SU-DHL-6 (cell line): ENCODE results near the gene MYL4.

Experiments
- EZH2phosphoT487 ChIP-seq: fragments of 200-600 bp; sonication (generic), shearing (Covaris generic); conservative IDR thresholded peaks from 2 replicates; pipeline ENCODE4 v1.6.1; 2018; ENCODE audit warnings: mild to moderate bottlenecking, antibody characterized with exemption, low read length, moderate library complexity, mixed read lengths
- TF ChIP-seq, protein P1 (sequence below): fragments of 200-600 bp; sonication (generic); IDR thresholded peaks from one replicate; pipeline ENCODE4 v1.5.1; 2017; ENCODE audit warnings: antibody characterized with exemption, mild to moderate bottlenecking, low read length, moderate library complexity; ENCODE audit not compliant: insufficient read depth, poor library complexity, severe bottlenecking

DNA sequence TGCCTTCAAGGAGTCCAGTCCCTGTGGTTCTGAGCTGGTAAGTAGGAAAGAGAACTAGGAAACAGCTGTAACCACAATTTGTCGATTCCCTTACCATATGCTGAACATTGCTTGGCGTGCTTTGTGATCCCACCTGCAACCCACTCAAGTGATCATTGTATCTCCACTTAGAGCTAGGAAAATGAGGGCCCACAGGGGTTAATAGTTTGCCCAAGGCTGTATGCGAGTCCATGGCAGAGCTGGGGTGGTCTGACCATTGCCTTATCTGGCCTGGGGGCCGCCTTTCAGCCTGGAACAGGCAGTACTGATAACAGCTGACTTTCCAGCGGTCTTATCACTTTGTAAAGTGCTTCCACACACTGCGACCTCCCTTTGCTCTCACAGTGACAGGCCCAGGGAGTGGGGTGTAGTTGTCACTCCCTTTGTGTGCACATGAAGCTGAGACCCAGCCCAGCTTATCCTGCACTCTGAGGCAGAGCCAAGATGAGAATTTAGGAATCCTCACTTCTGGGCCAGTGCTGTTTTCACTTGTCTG, 9.8 kb downstream of the MYL4 start:
- TF ChIP-seq, protein P1, sequence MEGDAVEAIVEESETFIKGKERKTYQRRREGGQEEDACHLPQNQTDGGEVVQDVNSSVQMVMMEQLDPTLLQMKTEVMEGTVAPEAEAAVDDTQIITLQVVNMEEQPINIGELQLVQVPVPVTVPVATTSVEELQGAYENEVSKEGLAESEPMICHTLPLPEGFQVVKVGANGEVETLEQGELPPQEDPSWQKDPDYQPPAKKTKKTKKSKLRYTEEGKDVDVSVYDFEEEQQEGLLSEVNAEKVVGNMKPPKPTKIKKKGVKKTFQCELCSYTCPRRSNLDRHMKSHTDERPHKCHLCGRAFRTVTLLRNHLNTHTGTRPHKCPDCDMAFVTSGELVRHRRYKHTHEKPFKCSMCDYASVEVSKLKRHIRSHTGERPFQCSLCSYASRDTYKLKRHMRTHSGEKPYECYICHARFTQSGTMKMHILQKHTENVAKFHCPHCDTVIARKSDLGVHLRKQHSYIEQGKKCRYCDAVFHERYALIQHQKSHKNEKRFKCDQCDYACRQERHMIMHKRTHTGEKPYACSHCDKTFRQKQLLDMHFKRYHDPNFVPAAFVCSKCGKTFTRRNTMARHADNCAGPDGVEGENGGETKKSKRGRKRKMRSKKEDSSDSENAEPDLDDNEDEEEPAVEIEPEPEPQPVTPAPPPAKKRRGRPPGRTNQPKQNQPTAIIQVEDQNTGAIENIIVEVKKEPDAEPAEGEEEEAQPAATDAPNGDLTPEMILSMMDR: no peak
- no peak for TF ChIP-seq EZH2phosphoT487
